NCI-H1417 (cell line): Measurements from ENCODE around the gene GINS2.

ENCODE experiments used
- DNase-seq, 3 experiments: peaks; one replicate each; lab custom pipeline; 2025; lab: John Stamatoyannopoulos, UW

Gene GINS2

GRCh38 chr16:85688586-85689284 lies at the start of gene GINS2:
TSS of gene GINS2 (minus strand) at chr16:85688954. CDS start at chr16:85688898, 56 bp downstream.
- peak; percentile 83 to 92 (median 89) for DNase-seq

GRCh38 chr16:85736921-85737320 lies 48.2 kb upstream of the GINS2 start:
- DNase-seq, result no peak

- DNase-seq, result no peak
Measured at GRCh38 chr16:85735946-85736345, 47.2 kb upstream of the GINS2 start.

GRCh38 chr16:85735225-85735635 lies 46.5 kb upstream of the GINS2 start:
- no peak for DNase-seq

- DNase-seq, result no peak
Measured at GRCh38 chr16:85734311-85735017, 45.7 kb upstream of the GINS2 start.

- DNase-seq, result no peak
Measured at GRCh38 chr16:85733839-85734170, 45.1 kb upstream of the GINS2 start.

- no peak for DNase-seq
Measured at GRCh38 chr16:85733155-85733838, 44.5 kb upstream of the GINS2 start.

- no peak for DNase-seq
Measured at GRCh38 chr16:85731179-85731578, 42.4 kb upstream of the GINS2 start.

- DNase-seq, result no peak
Measured at GRCh38 chr16:85730186-85730465, 41.4 kb upstream of the GINS2 start.

- DNase-seq, result no peak
Measured at GRCh38 chr16:85729452-85730185, 40.9 kb upstream of the GINS2 start.

GRCh38 chr16:85728879-85729278 lies 40.1 kb upstream of the GINS2 start:
- no peak for DNase-seq

GRCh38 chr16:85724936-85725335 lies 36.2 kb upstream of the GINS2 start:
- DNase-seq, result peak in 1 of 3 experiments; percentile 3

GRCh38 chr16:85724126-85724879 lies 35.5 kb upstream of the GINS2 start:
- no peak for DNase-seq

GRCh38 chr16:85722128-85722893 lies 33.6 kb upstream of the GINS2 start:
- DNase-seq, result peak; percentile 20 to 63 (median 28)

- no peak for DNase-seq
Measured at GRCh38 chr16:85720302-85720637, 31.5 kb upstream of the GINS2 start.

GRCh38 chr16:85719605-85720301 lies 31.0 kb upstream of the GINS2 start:
- DNase-seq, result no peak

- peak; percentile 32 to 72 (median 56) for DNase-seq
Measured at GRCh38 chr16:85718682-85719081, 29.9 kb upstream of the GINS2 start.

- no peak for DNase-seq
Measured at GRCh38 chr16:85718153-85718477, 29.4 kb upstream of the GINS2 start.

- peak; percentile 67 to 88 (median 82) for DNase-seq
Measured at GRCh38 chr16:85717393-85718152, 28.8 kb upstream of the GINS2 start.

- DNase-seq, result peak in 2 of 3 experiments; percentile 33 to 61
Measured at GRCh38 chr16:85716680-85717038, 27.9 kb upstream of the GINS2 start.
